Measurements from ENCODE around the gene SNAPC5.

Gene SNAPC5

GRCh38 chr15:66515901-66516322 is 18.4 kb upstream of the SNAPC5 start:
- H3K4me3 ChIP-seq (ENCODE audit: low read depth, low read length) = no peak overlapping the region
- DNase-seq (ENCODE audit: low read depth) = no peak
- TF ChIP-seq CTCF (IDR thresholded peaks at IDR 0.05; ENCODE audit: low read depth, low read length, missing control alignments) = no peak
- in situ Hi-C loops (cut with HindIII; ENCODE audit: low sequenced_read_pairs) = no loop called here

- DNase-seq (ENCODE audit: low read depth) = no peak
- in situ Hi-C loops (cut with HindIII; ENCODE audit: low sequenced_read_pairs) = no loop called here
- no peak overlapping the region for H3K4me3 ChIP-seq (ENCODE audit: low read depth, low read length)
- TF ChIP-seq CTCF (IDR thresholded peaks at IDR 0.05; ENCODE audit: low read depth, low read length, missing control alignments) = no peak
Observed at GRCh38 chr15:66514586-66514985, 17.0 kb upstream of the SNAPC5 start.

GRCh38 chr15:66508293-66508883 is 10.8 kb upstream of the SNAPC5 start:
- no peak for TF ChIP-seq CTCF (IDR thresholded peaks at IDR 0.05; ENCODE audit: low read depth, low read length, missing control alignments)
- H3K4me3 ChIP-seq (ENCODE audit: low read depth, low read length) = no peak overlapping the region
- no peak for DNase-seq (ENCODE audit: low read depth)
- in situ Hi-C loops (cut with HindIII; ENCODE audit: low sequenced_read_pairs) = no loop called here

GRCh38 chr15:66505818-66506217 is 8.3 kb upstream of the SNAPC5 start:
- DNase-seq (ENCODE audit: low read depth) = no peak
- in situ Hi-C loops (cut with HindIII; ENCODE audit: low sequenced_read_pairs) = no loop called here
- H3K4me3 ChIP-seq (ENCODE audit: low read depth, low read length) = peak overlapping the region; percentile 66
- TF ChIP-seq CTCF (IDR thresholded peaks at IDR 0.05; ENCODE audit: low read depth, low read length, missing control alignments) = no peak

GRCh38 chr15:66505430-66505811 is 7.9 kb upstream of the SNAPC5 start:
- in situ Hi-C loops (cut with HindIII; ENCODE audit: low sequenced_read_pairs) = no loop called here
- H3K4me3 ChIP-seq (ENCODE audit: low read depth, low read length) = peak overlapping the region; percentile 66
- no peak for TF ChIP-seq CTCF (IDR thresholded peaks at IDR 0.05; ENCODE audit: low read depth, low read length, missing control alignments)
- no peak for DNase-seq (ENCODE audit: low read depth)

GRCh38 chr15:66504563-66505429 is 7.2 kb upstream of the SNAPC5 start, which contains the start of the genes RPL4 and ZWILCH:
Gene RPL4 (minus strand): TSS chr15:66504855. CDS start chr15:66504790, 65 bp downstream.
Gene ZWILCH (plus strand): TSS chr15:66505326. CDS start chr15:66505339, 13 bp downstream.
- H3K4me3 ChIP-seq (ENCODE audit: low read depth, low read length) = peak within 1 kb of the TSS; percentile 66
- peak; percentile 75 for DNase-seq (ENCODE audit: low read depth)
- in situ Hi-C loops (cut with HindIII; ENCODE audit: low sequenced_read_pairs) = loop anchor here (5.0 kb wide), 1 partner anchor 73 kb away; no protein-coding TSS in a partner anchor
- no peak for TF ChIP-seq CTCF (IDR thresholded peaks at IDR 0.05; ENCODE audit: low read depth, low read length, missing control alignments)
